Ovary (tissue), 9 donors: Measurements from ENCODE around the gene HDDC3. TPM values are rescaled to one million over a fixed set of nuclear protein-coding genes. Genes with fewer than 3 reads are reported as not detected.

Experiments used
- DNase-seq, 5 donors: peaks; one replicate each; pipeline ENCODE4 v3.0.0-alpha.2; 2019 to 2020
- H3K27ac ChIP-seq, 2 donors: fragments of 200-600 bp; one replicate each; pipeline versions ENCODE4 v1.5.1 to v1.8.0; 2019 to 2022
- H3K27me3 ChIP-seq: fragments of 200-600 bp; one replicate; pipeline ENCODE4 v1.8.0; 2022
- H3K36me3 ChIP-seq: fragments of 200-600 bp; sonication (generic); one replicate; pipeline ENCODE4 v1.5.1; 2019
- H3K4me1 ChIP-seq: one replicate; pipeline ENCODE4 v1.8.1; 2013; ENCODE audit warnings: mild to moderate bottlenecking, moderate library complexity; ENCODE audit not compliant: insufficient read depth
- H3K4me3 ChIP-seq: fragments of 200-600 bp; sonication (generic); one replicate; pipeline ENCODE4 v1.5.1; 2017
- H3K9me3 ChIP-seq, 2 donors: fragments of 200-600 bp in 1 of 2; sonication (generic) in 1 of 2; one replicate each; pipeline versions ENCODE4 v1.5.1 to v1.8.1; 2013 to 2019; ENCODE audit warnings: mild to moderate bottlenecking in 1 of 2, moderate library complexity in 1 of 2
- EP300 ChIP-seq: sonication (generic); formaldehyde crosslinking; IDR thresholded peaks from one replicate; pipeline ENCODE4 v1.6.1; 2017; ENCODE audit warnings: antibody characterized with exemption
- POLR2A ChIP-seq: fragments of 450-650 bp; IDR thresholded peaks from one replicate; pipeline ENCODE4 v1.6.1; 2017; ENCODE audit warnings: antibody characterized with exemption, mild to moderate bottlenecking, moderate library complexity
- WGBS, 3 donors: extraction: QIAGEN DNeasy Blood & Tissue Kit in 1 of 3; methylation state at CpG; one replicate each; pipeline versions ENCODE4 v1.1.5 to v1.1.7; 2013 to 2017; 5-methylcytosine and 5-hydroxymethylcytosine counted together
- intact Hi-C, 4 donors: fragments of 100-400 bp; cut with DNase I; formaldehyde crosslinking; loops; one replicate each; pipeline versions ENCODE4 v1.11.0 to v1.15.1; 2022 to 2023
- polyA plus RNA-seq, 2 donors: library from polyadenylated mRNA; stranded (reverse); fragments of 200-250 nt in 1 of 2; fragments of 350-450 nt in 1 of 2; fragmentation: Illumina TruSeq in 1 of 2; extraction: RNeasy Lipid Tissue Mini Kit (QIAGEN cat#74804) in 1 of 2; gene quantifications; one replicate each; pipeline ENCODE4 v1.2.3, GENCODE V29; 2013 to 2014
- total RNA-seq, 7 donors: library from RNA; depleted of rRNA in 2 of 7; stranded (reverse); fragments of >200 nt in 2 of 7; fragmentation: NEBNext Ultra II Directional in 3 of 7; extraction: Animal tissue kit (Norgen Biotek cat#: 25700) in 3 of 7; gene quantifications; one replicate each; pipeline versions ENCODE4 v1.1.0 to v1.2.4, GENCODE V29; 2016 to 2023
- TF ChIP-seq, protein P1 (sequence below), 3 donors: fragments of 450-650 bp in 2 of 3; fragments of 200-600 bp in 1 of 3; IDR thresholded peaks; one replicate each; pipeline versions ENCODE4 v1.5.1 to v1.8.0; 2016 to 2022; ENCODE audit warnings: antibody characterized with exemption in 3 of 3, mild to moderate bottlenecking in 1 of 3
- donor health status: DM: no; HTN: no; CAD: no; lungs with moderate emphysema.
- donor health status: DM: no; HTN: no; CAD: no.
- donor health status: Bipolar disorder and iron deficiency.
- donor health status: DM: yes; HTN: yes; CAD: no.
- donor health status: DM: no; HTN: no; CAD: no.
- donor health status: DM: yes; HTN: yes; CAD: no.

The HDDC3 gene
- total and polyA plus RNA-seq, 9 donors, result 11.7 to 17.2 (median 13.2) TPM

DNA sequence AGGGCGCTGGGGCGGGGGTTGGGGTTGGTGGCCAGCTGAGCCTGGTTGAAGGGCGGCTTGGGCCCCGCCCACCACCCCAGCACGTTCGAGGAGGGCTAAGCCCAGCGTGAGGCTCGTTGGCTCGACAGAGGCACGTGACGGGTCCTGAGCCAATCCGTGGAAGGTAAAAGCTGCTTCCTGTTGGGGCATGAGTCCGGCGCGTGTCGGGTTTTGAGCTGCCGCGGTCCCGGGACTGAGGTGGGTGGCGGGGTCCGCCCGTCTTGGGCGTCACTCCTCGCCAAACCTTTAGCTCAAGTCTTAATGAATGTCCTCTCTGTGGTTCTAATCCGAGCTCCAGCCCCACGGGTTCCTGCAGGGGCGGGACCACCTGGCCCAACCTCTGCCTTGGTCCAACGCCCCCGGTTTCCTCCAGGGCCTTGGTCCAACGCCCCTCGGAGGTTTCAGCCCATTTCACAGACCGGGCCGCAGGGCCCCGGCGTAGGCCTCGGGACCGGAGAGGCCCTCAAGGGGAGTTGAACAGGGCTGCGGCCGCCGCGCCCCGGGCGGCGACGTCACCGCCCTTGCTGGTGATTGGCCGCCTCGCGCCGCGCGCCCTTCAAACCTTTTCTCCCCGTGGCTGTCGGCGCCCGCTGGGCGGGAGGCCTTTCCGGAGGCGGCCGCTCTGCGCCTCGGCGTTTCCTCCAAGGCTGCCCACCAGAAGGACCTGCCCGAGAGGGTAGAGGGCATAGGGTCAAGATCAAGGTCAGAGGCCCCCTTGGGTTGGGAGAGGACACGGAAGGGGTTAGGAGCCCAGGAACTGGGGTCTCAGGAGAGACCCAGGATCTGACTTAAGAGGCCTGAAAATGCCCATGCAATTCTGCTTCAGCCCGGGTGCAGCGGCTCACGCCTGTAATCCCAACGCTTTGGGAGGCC, 22.6 kb upstream of the HDDC3 start, which contains the start of gene RCCD1:
RCCD1 (plus strand) TSS at position 173 of the 912 bp plus-strand sequence. CDS start 1,851 bp downstream, outside the sequence.
- Histone ChIP-seq H3K27ac (peak within 1 kb of the TSS; percentile 78 to 80), H3K4me3 (peak within 1 kb of the TSS; percentile 61), H3K9me3 (no peaks in the 10 kb centered on the region), H3K27me3 (no peaks in the 10 kb centered on the region), H3K4me1 (peaks cover 7% of the 10 kb centered on the region), H3K36me3 (no peaks in the 10 kb centered on the region)
- intact Hi-C loops, result loop anchor here in 2 of 4 donors (5.0 to 10.0 kb wide), 2 partner anchors 317 to 320 kb away; no protein-coding TSS in a partner anchor
- TF ChIP-seq, protein P1, sequence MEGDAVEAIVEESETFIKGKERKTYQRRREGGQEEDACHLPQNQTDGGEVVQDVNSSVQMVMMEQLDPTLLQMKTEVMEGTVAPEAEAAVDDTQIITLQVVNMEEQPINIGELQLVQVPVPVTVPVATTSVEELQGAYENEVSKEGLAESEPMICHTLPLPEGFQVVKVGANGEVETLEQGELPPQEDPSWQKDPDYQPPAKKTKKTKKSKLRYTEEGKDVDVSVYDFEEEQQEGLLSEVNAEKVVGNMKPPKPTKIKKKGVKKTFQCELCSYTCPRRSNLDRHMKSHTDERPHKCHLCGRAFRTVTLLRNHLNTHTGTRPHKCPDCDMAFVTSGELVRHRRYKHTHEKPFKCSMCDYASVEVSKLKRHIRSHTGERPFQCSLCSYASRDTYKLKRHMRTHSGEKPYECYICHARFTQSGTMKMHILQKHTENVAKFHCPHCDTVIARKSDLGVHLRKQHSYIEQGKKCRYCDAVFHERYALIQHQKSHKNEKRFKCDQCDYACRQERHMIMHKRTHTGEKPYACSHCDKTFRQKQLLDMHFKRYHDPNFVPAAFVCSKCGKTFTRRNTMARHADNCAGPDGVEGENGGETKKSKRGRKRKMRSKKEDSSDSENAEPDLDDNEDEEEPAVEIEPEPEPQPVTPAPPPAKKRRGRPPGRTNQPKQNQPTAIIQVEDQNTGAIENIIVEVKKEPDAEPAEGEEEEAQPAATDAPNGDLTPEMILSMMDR (IDR thresholded peaks at IDR 0.05), result no peak
- TF ChIP-seq POLR2A, result peak; percentile 56
- DNase-seq, result peak; percentile 92 to 95 (median 93)
- WGBS, 3 donors, result 2% methylated on average over 69 of the region's 69 CpGs

DNA sequence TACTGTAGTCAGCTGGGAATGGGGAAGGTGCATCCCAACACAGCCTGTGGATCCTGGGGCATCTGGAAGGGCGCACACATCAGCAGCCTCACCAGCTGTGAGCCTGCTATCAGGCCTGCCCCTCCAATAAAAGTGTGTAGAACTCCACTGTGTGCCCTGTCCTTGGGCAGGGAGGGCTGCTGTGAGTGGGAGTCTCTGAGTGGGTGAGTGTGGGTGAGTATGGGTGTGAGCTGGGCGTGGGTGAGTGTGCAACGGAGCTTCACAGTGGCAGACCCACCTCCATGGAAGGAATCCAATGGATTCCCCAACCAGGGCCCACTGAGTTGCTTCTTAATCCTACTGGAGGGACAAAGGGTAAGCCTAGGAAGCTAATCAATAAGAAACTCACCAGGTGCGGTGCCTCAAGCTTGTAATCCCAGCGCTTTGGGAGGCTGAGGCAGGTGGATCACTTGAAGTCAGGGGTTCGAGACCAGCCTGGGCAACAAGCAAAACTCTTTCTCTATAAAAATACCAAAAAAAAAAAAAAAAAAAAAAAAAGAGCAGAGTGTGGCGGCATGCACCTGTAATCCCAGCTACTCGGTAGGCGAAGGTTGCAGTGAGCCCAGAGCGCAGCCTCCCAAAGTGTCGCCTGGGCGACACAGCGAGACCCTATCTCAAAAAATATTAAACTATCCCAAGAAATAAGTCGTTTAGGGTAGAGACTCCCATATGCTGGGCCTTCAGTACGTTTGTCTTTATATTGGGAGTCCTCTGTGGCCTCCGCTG, 21.8 kb upstream of the HDDC3 start:
- H3K27me3 ChIP-seq, result no peaks in the 10 kb centered on the region
- intact Hi-C loops, result loop anchor here in 1 of 4 donors (10.0 kb wide), 1 partner anchor 321 kb away; no protein-coding TSS in a partner anchor
- TF ChIP-seq, protein P1 (IDR thresholded peaks at IDR 0.05), result no peak
- TF ChIP-seq POLR2A (no peak), EP300 (no peak)
- peaks cover 7% of the 10 kb centered on the region for H3K4me1 ChIP-seq
- H3K36me3 ChIP-seq, result no peaks in the 10 kb centered on the region
- peak overlapping the region; percentile 61 for H3K4me3 ChIP-seq
- H3K27ac ChIP-seq, result peak overlapping the region in 1 of 2 donors; percentile 78
- H3K9me3 ChIP-seq, result no peaks in the 10 kb centered on the region
- DNase-seq, result peak in 1 of 5 donors; percentile 25
- WGBS, 3 donors, result 67 to 70% (median 67%) methylated on average over 16 of the region's 16 CpGs

DNA sequence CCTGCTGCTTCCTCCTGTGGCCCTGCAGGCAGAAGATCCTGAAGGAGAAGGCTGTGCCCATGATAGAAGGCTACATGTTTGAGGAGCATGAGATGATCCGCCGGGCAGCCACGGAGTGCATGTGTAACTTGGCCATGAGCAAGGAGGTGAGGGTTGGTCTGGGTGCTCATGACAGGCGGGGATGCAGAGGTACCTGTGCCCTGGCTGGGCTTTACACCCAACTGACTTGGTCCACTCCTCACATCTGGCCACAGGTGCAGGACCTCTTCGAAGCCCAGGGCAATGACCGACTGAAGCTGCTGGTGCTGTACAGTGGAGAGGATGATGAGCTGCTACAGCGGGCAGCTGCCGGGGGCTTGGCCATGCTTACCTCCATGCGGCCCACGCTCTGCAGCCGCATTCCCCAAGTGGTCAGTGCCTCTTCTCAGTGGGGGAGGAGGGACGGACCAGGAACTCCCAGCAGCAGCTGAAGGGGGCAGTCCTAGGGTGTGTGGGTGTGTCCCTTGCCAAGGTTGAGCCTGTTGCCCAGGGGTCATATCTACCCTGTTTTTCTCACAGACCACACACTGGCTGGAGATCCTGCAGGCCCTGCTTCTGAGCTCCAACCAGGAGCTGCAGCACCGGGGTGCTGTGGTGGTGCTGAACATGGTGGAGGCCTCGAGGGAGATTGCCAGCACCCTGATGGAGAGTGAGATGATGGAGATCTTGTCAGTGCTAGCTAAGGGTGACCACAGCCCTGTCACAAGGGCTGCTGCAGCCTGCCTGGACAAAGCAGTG, 20.7 kb upstream of the HDDC3 start:
- Histone ChIP-seq H3K4me1 (peaks cover 7% of the 10 kb centered on the region), H3K27ac (no peak overlapping the region), H3K36me3 (no peaks in the 10 kb centered on the region), H3K9me3 (no peaks in the 10 kb centered on the region), H3K4me3 (no peak overlapping the region), H3K27me3 (no peaks in the 10 kb centered on the region)
- 79 to 81% (median 80%) methylated on average over 14 of the region's 14 CpGs for WGBS, 3 donors
- intact Hi-C loops, result loop anchor here in 1 of 4 donors (10.0 kb wide), 1 partner anchor 322 kb away; no protein-coding TSS in a partner anchor
- no peak for TF ChIP-seq POLR2A
- TF ChIP-seq, protein P1 (IDR thresholded peaks at IDR 0.05), result no peak
- DNase-seq, result peak in 1 of 5 donors; percentile 22
